Mesendoderm (in vitro differentiated cells): ENCODE results near the gene SPON1.

Source experiments
- DNase-seq: peaks from one replicate; pipeline ENCODE4 v3.0.0; 2013
- H2AK5ac ChIP-seq: 2 replicates; pipeline ENCODE4 v1.6.1; 2013; ENCODE audit warnings: low read length, inconsistent platforms
- H2BK120ac ChIP-seq: 2 replicates; pipeline ENCODE4 v1.6.1; 2013; ENCODE audit warnings: low read depth, mild to moderate bottlenecking, low read length, moderate library complexity, mixed read lengths
- H2BK15ac ChIP-seq: replicated peaks from 2 replicates; pipeline ENCODE4 v1.6.1; 2013; ENCODE audit warnings: low read depth, mild to moderate bottlenecking, moderate library complexity
- H2BK5ac ChIP-seq: 2 replicates; pipeline ENCODE4 v1.6.1; 2013; ENCODE audit warnings: low read length, inconsistent platforms
- H3K18ac ChIP-seq: 2 replicates; pipeline ENCODE4 v1.6.1; 2013; ENCODE audit warnings: mild to moderate bottlenecking, low read length, mixed read lengths
- H3K23ac ChIP-seq: one replicate; pipeline ENCODE4 v1.6.1; 2013; ENCODE audit warnings: low read length
- H3K27ac ChIP-seq: 2 replicates; pipeline ENCODE4 v1.5.1; 2013; ENCODE audit warnings: low read depth, mild to moderate bottlenecking, inconsistent platforms, low read length, moderate library complexity
- H3K27me3 ChIP-seq: 2 replicates; pipeline ENCODE4 v1.6.1; 2013; ENCODE audit warnings: low read length, control low read depth, mild to moderate bottlenecking, inconsistent platforms; ENCODE audit not compliant: insufficient read depth, poor library complexity
- H3K36me3 ChIP-seq: 2 replicates; pipeline ENCODE4 v1.6.1; 2013; ENCODE audit warnings: low read length, inconsistent platforms; ENCODE audit not compliant: control insufficient read depth, insufficient read depth
- H3K4ac ChIP-seq: one replicate; pipeline ENCODE4 v1.6.1; 2013; ENCODE audit warnings: low read depth, mild to moderate bottlenecking, low read length, moderate library complexity
- H3K4me1 ChIP-seq: 2 replicates; pipeline ENCODE4 v1.6.1; 2013; ENCODE audit warnings: low read depth, low read length, inconsistent platforms; ENCODE audit not compliant: control insufficient read depth
- H3K4me2 ChIP-seq: 2 replicates; pipeline ENCODE4 v1.6.1; 2013; ENCODE audit warnings: low read length
- H3K4me3 ChIP-seq: 2 replicates; pipeline ENCODE4 v1.5.1; 2013; ENCODE audit warnings: mild to moderate bottlenecking, low read length
- H3K56ac ChIP-seq: one replicate; pipeline ENCODE4 v1.6.1; 2013; ENCODE audit warnings: low read length
- H3K79me1 ChIP-seq: 2 replicates; pipeline ENCODE4 v1.6.1; 2013; ENCODE audit warnings: low read length, inconsistent platforms
- H3K79me2 ChIP-seq: 2 replicates; pipeline ENCODE4 v1.6.1; 2013; ENCODE audit warnings: mild to moderate bottlenecking, low read length; ENCODE audit not compliant: control insufficient read depth, insufficient read depth
- H3K9ac ChIP-seq: 2 replicates; pipeline ENCODE4 v1.6.1; 2013; ENCODE audit warnings: low read length, inconsistent platforms
- H4K5ac ChIP-seq: one replicate; pipeline ENCODE4 v1.6.1; 2013; ENCODE audit warnings: low read length
- H4K8ac ChIP-seq: one replicate; pipeline ENCODE4 v1.6.1; 2013; ENCODE audit warnings: low read depth, mild to moderate bottlenecking, control low read depth, low read length, moderate library complexity
- WGBS: extraction: QIAGEN DNeasy Blood & Tissue Kit; methylation state at CpG from one replicate; pipeline ENCODE4 v1.1.7; 2013; ENCODE audit warnings: low lambda C conversion rate, missing lambda C conversion rate; ENCODE audit not compliant: insufficient coverage; ENCODE audit errors: extremely low coverage; 5-methylcytosine and 5-hydroxymethylcytosine counted together

SPON1 gene

DNA sequence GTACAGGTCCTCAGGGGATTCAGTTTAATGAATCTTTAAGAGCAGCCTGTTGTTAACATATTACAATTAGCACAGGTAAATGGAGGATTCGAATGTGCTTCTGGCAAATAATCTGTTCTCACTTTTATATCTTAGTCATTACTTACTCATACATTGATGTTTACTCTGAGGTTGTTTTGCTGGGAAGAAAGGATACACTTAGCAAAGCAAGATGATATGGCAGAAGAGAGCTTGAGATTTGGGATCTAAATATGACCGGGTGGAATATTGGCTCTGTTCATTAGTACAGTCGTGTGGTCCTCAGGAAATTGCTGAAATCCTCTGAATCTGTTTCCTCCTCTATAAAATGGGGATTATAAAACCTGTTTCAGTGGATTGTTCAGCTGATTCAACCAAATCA is 59.7 kb downstream of the SPON1 start:
- Histone ChIP-seq H3K4me1 (no peaks in the 10 kb centered on the region), H4K8ac (no peak overlapping the region), H3K79me1 (no peaks in the 10 kb centered on the region), H3K4me3 (no peak overlapping the region), H3K56ac (no peak overlapping the region), H3K9ac (no peak overlapping the region), H3K36me3 (no peaks in the 10 kb centered on the region), H3K27me3 (no peaks in the 10 kb centered on the region), H2AK5ac (no peak overlapping the region), H2BK15ac (no peak overlapping the region), H2BK5ac (no peak overlapping the region), H4K5ac (no peak overlapping the region), H3K27ac (no peak overlapping the region), H3K79me2 (no peaks in the 10 kb centered on the region), H3K4me2 (no peak overlapping the region), H2BK120ac (no peak overlapping the region), H3K4ac (no peak overlapping the region), H3K18ac (no peak overlapping the region), H3K23ac (no peak overlapping the region)
- WGBS, result no CpG with 5 or more reads among the region's 3 CpGs
- DNase-seq, result no peak

DNA sequence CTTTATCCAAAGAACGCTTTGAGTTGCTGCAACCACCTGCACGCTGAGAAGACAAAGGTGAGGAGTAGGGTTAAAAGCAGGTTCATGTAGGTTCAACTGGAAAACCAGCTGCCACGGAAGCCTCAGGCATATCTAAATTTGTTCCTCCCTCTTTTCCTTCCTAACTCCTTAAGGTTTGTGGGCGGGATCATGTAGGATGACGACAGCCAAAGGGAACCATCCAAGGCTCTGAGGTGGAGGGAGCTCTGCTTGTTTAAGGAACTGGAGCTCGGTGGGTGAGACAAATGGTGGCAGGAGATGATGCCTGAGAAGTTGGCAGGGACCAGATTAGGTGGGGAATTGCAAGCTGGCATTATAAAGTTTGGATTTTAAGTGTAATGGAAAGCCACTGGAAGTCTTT is 60.3 kb downstream of the SPON1 start:
- Histone ChIP-seq H3K9ac (no peak overlapping the region), H3K27me3 (no peaks in the 10 kb centered on the region), H3K4me2 (no peak overlapping the region), H3K23ac (no peak overlapping the region), H2BK120ac (no peak overlapping the region), H3K4ac (no peak overlapping the region), H3K4me3 (no peak overlapping the region), H3K56ac (no peak overlapping the region), H3K4me1 (no peaks in the 10 kb centered on the region), H2BK5ac (no peak overlapping the region), H3K79me1 (no peaks in the 10 kb centered on the region), H3K27ac (no peak overlapping the region), H2AK5ac (no peak overlapping the region), H3K36me3 (no peaks in the 10 kb centered on the region), H4K8ac (no peak overlapping the region), H3K79me2 (no peaks in the 10 kb centered on the region), H3K18ac (no peak overlapping the region), H2BK15ac (no peak overlapping the region), H4K5ac (no peak overlapping the region)
- WGBS, result no CpG with 5 or more reads among the region's 6 CpGs
- peak; percentile 54 for DNase-seq

DNA sequence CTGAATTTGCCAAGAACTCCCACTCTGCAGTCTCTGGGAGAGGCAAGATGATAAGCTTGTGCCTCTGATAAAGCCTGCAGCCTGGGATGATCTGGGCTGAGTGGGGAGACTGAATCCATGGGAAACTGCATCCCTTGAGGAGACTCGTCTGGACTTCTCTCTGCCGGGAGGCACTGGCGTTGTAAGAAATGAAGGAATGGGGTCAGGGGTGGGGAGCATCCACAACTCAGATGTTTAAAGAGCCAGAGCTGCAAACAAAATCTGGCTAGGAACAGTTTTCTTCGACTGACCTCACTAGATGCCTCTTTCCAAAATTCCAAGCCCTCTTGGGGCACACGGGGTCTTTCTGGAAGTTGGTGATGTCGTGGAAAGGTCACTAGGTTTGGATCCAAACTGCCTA is 64.4 kb downstream of the SPON1 start:
- H2AK5ac ChIP-seq, result no peak overlapping the region

DNA sequence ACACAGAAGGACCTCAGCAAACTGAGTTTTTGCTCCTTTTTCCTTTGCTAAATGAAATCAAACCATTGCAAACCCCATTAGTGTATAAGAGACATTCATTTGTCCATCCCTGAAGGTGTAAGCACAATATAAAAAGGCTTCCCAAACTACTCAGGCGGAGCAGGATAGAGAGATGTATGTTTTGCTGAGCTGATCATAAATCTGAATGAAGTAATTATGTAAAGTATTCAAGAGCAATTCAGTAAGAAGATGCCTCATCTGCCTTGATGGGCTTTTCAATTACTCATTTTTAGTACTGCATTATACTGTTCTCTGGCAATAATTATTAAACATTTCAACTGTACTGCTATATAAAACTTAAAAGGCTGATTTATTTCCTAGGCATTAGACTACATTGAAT is 65.0 kb downstream of the SPON1 start:
- Histone ChIP-seq H3K79me1 (no peaks in the 10 kb centered on the region), H3K4me2 (no peak overlapping the region), H3K4me1 (no peaks in the 10 kb centered on the region), H3K9ac (no peak overlapping the region), H3K27me3 (no peaks in the 10 kb centered on the region), H3K23ac (no peak overlapping the region), H2BK120ac (no peak overlapping the region), H4K8ac (no peak overlapping the region), H3K27ac (no peak overlapping the region), H2AK5ac (no peak overlapping the region), H3K4me3 (no peak overlapping the region), H3K36me3 (no peaks in the 10 kb centered on the region), H3K56ac (peak overlapping the region; percentile 19), H4K5ac (no peak overlapping the region), H2BK5ac (no peak overlapping the region), H3K79me2 (no peaks in the 10 kb centered on the region), H2BK15ac (no peak overlapping the region), H3K4ac (no peak overlapping the region), H3K18ac (no peak overlapping the region)
- no CpG with 5 or more reads among the region's 1 CpG for WGBS
- no peak for DNase-seq

More for the DNA sequence above, 64.4 kb downstream of the SPON1 start:
- Histone ChIP-seq H3K23ac (no peak overlapping the region), H3K79me1 (no peaks in the 10 kb centered on the region), H3K4ac (no peak overlapping the region), H3K56ac (peak overlapping the region; percentile 19), H2BK120ac (no peak overlapping the region), H3K9ac (no peak overlapping the region), H3K27ac (no peak overlapping the region), H3K79me2 (no peaks in the 10 kb centered on the region), H3K4me3 (no peak overlapping the region), H3K4me2 (no peak overlapping the region), H2BK15ac (no peak overlapping the region), H3K27me3 (no peaks in the 10 kb centered on the region), H3K4me1 (no peaks in the 10 kb centered on the region), H4K5ac (no peak overlapping the region), H4K8ac (no peak overlapping the region), H3K18ac (no peak overlapping the region), H2BK5ac (no peak overlapping the region), H3K36me3 (no peaks in the 10 kb centered on the region)
- no CpG with 5 or more reads among the region's 6 CpGs for WGBS
- DNase-seq, result peak; percentile 26

DNA sequence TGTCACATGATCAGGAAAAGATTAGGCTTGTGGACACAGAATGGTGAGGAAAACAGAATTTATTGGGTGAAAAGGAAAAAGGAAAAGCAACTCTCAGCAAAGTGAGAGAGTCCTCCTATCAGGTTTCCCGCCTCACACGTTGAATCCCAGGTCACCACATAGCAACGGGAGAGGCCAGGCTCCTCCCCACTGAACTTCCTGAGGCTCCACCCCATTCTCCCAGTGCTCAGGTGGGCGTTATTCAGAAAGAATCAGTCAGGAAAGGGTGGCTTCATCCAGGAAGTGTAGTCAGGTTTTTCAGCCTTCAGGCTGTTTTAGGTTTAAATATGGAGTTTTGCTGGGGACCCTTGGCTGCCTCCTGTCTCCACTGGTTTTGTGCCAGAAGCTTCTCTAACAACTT is 66.9 kb downstream of the SPON1 start:
- H3K4me3 ChIP-seq, result no peak overlapping the region
- H3K79me2 ChIP-seq, result no peaks in the 10 kb centered on the region
- no peaks in the 10 kb centered on the region for H3K4me1 ChIP-seq
- no peak overlapping the region for H3K27ac ChIP-seq
- H2BK120ac ChIP-seq, result no peak overlapping the region
- H2BK15ac ChIP-seq, result no peak overlapping the region
- H3K56ac ChIP-seq, result no peak overlapping the region
- H3K79me1 ChIP-seq, result no peaks in the 10 kb centered on the region
- H2BK5ac ChIP-seq, result no peak overlapping the region
- no peak overlapping the region for H3K4me2 ChIP-seq
- H2AK5ac ChIP-seq, result no peak overlapping the region
- no CpG with 5 or more reads among the region's 4 CpGs for WGBS
- no peak overlapping the region for H3K9ac ChIP-seq
- H4K8ac ChIP-seq, result no peak overlapping the region
- no peaks in the 10 kb centered on the region for H3K36me3 ChIP-seq
- no peak overlapping the region for H3K23ac ChIP-seq
- DNase-seq, result peak; percentile 78
- H3K4ac ChIP-seq, result no peak overlapping the region
- H3K18ac ChIP-seq, result no peak overlapping the region
- H4K5ac ChIP-seq, result no peak overlapping the region
- no peaks in the 10 kb centered on the region for H3K27me3 ChIP-seq
